Inflammatory macrophage treated with lipopolysaccharide for 4 hours (primary cell): ENCODE measurements around the gene GLRX.
"Not testable (repeated sequence)": the region's sequence is repeated elsewhere in the genome, so short reads cannot be mapped to it uniquely, and the experiment has no call there.

Experiments
- DNase-seq: peaks from one replicate; pipeline ENCODE4 v3.0.0-alpha.2; 2020

GLRX gene

GRCh38 chr5:95851141-95851540 is 28.6 kb upstream of the GLRX start:
- not testable (repeated sequence) for DNase-seq

GRCh38 chr5:95850391-95850894 is 27.9 kb upstream of the GLRX start:
- no peak for DNase-seq

DNA sequence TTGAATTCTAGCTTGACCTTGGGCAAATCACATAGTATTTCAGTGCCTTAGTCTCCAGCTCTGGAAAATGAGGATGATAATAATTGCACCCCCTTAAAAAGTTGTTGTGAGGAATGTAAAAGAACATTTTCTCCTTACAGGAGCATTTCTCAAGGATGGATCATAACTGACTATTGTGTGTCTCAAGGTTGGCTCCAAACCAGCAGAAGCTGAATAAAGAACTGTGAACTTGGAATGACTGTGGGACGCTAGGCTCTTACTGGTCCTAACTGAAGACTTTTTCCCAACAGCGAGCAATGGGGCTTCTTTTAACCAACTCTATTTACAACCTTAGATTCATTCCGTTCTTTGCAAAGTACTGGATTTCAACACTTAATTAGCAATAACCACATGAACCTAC is 26.2 kb upstream of the GLRX start:
- no peak for DNase-seq

GRCh38 chr5:95847261-95847592 is 24.7 kb upstream of the GLRX start:
- DNase-seq: no peak

DNA sequence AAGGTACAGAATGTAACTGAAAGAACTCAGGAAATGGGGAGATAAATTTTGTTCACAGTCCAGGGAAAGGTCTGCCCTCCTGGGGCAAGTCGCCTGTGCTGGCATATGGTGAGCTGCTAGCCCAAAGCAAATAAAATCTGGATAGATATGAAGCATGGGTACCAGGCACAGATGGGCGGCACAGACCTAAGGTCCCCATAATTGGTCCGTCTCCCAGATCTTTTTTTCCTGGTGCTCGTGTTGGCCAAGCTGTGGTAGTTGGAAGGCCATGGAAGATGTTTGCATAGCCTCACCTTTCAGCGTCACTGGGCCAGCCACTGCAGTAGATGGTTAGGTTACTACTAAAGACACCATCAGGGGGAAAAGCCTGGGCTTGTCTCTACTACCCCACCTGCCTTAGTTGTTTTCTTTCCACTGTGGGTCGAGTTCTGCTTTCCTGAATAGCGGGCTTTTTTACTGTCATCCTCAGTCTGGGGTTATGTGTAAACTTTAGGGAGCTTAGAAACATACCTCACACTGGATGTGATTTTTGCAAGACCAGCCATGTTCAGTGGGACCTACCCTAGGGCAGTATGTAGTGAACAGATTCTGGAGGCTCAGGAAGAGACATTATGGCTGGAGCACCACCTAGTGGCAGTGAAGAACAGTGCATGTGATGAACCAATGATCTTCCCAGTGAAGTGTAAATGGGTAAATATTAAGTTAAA is 24.2 kb upstream of the GLRX start:
- DNase-seq: peak; percentile 73

DNA sequence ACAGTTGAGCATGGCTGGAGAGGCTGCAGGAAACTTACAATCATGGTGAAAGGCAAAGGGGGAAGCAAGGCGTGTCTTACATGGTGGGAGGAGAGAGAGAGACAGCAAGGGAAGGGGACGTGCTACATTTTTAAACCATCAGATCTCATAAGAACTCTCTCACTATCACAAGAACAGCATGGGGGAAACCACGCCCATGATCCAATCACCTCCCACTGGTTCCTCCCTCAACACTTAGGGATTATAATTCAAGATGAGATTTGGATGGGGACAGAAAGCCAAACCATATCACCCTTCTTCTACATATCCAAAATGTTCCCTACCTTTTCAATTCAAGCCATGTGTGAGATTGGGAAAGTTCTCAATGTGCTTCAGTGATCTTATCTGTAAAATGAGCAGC is 22.9 kb upstream of the GLRX start:
- DNase-seq: peak; percentile 50

GRCh38 chr5:95843733-95844223 is 21.3 kb upstream of the GLRX start:
- peak; percentile 89 for DNase-seq

DNA sequence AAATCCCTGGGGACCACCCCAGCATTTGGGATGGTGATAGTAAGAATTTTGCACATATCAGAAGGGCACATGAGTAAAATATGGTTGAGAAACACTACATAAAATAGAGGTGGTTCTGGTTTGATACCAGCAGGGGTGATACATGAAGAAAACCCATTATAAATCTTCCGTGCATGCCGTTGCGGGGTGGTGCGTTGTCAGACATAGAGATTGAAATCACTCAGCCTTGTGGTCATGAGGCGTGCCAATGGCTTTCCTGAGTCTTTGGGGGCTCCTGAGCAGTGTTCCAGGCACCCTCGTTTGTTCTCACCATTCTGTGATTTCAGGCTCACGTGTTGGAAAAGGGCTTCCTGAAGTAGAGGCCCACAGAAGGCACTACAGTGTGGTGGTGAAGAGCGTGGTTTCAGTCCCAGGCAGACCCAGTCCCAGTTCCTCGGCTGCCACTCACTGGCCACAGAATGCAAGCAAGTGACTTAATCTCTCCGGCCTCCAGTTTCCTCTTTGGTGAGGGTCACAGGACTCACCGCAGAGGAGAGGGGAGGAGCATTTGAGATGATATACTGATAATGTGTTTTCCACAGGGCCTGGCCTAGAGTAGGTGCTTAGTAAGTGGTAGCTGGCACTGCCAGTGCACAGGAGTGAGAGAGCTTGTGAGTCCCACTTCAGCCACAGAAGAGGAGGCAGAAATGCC is 20.5 kb upstream of the GLRX start:
- peak; percentile 98 for DNase-seq

- DNase-seq: peak; percentile 95
Observed at GRCh38 chr5:95841914-95842812, 19.6 kb upstream of the GLRX start.

DNA sequence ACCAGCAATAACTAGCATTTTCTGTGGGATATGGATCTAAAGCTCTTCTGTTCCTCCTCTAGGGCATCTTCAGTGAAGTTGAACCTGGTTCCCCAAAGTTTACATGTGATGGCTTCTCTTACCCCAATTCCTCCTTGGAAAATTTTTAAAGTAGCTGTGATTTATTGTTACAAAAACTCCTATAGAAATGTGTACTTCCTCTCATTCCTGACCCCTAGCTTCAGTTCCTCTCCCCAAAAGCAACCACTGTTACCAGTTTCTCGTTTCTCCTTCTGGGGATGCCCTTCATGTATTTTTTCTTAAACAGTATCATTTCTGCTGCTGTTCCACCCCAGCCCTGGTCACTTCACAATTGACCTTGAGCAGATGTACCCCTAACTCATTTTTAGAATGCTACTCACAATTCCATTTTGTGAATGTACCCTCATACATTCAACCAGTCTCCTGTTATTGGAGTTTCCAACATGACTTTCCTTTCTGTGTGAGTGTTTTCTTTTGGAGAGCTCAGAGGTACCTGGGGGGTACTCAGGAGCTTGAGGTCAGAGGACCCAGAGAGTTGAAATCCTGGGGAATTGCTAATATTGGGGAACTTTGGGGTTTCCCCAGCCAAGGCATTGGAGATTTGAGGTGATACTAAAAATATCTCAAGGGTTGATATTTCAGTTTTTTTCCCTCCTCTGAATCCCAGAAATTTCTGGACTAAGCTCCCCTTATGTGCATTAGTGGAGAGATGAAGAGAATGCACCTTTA is 18.6 kb upstream of the GLRX start:
- peak; percentile 74 for DNase-seq

DNA sequence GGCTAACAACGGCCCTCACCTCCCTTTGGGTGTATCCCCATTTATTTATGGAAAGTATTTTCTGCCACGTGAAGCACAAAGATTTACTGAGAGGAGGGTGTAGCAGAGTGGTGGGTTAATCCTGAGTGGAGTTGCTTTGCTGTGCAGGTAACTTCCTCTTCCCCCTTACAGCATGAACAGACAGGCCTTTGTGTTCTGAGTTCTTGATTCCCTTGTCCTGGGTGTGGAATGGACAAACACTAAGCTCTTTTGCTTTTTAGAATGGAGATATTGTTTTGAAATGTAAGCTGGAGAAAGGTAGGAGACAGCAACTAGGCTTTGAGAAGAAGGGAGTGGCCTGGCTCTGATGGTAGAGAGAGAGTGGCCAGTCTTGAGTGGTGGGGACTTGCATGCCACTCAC is 17.1 kb upstream of the GLRX start:
- no peak for DNase-seq

DNA sequence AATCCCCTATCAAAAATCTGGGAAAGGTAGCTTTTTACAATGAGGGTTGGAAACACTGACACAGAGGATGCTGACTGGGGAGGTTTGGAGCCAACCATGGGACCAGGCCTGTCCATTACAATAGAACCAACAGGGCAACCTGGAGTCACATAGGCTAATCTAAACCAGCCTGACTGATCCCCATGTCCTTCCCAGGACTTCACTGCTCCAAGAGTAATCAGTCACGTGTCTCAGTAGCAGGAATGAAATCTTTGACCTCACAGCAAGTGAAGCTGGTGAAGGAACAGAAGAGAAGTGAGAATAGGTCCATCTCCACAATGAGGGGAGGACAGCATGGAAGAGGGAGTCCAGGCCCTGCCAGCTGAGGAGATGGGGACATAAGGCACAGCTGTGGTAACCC is 16.0 kb upstream of the GLRX start:
- no peak for DNase-seq

- DNase-seq: no peak
Observed at GRCh38 chr5:95838001-95838520, 15.5 kb upstream of the GLRX start.

- no peak for DNase-seq
Observed at GRCh38 chr5:95837492-95837891, 15.0 kb upstream of the GLRX start.

- not testable (repeated sequence) for DNase-seq
Observed at GRCh38 chr5:95836971-95837370, 14.4 kb upstream of the GLRX start.

- DNase-seq: peak; percentile 50
Observed at GRCh38 chr5:95836544-95836943, 14.0 kb upstream of the GLRX start.

DNA sequence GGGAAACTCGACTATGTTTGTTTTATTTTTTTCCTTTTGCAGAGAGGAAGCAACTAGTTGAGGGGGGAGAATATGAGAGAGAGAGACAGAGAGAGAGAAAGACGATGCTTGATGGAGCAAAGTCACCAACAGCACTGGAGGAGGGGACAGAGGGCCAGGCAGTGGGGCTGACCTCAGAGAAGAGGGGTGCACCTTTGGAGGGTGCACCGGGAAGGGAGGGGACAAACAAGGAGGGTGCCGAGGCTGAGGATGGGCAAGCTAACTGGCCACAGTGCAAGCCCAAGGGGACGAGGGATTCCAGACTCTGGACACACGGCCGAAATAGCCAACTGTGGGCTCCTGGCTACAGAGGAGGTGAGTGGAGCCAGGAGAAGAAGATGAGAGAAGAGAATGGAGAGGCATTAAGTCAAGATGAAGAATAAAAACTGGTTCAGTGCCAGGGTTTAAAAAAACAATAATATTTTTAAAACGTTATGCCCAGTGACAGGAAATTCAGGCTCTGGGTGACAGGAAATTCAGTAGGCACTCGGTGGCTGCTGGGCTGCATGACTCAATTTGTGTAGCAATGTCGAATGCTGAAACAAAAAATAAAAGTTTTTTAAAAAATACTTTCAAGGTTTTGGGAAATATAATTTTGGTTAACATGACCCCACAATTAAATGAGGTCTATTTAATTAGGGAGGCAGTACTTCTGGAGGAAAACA is 13.3 kb upstream of the GLRX start:
- DNase-seq: peak; percentile 72

DNA sequence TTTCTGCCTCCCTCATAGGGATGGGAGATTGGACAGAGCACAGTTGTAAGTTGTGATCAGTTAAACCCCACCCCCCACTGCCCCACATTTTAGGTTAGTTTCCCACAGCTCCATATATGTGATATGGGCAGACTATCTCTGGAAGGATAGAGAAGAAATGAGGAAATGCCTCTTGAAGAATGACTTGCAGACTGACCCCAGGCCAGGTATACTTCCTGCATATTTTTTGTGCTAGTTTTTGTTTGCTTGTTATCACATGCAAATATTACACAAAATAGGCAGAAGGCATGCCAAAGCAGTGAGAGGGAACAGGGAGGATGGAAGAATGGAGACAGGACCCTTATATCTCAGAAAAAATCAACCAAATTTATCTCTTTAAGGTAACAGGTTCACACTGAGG is 10.1 kb upstream of the GLRX start:
- no peak for DNase-seq

- no peak for DNase-seq
Observed at GRCh38 chr5:95830226-95830625, 7.7 kb upstream of the GLRX start.

GRCh38 chr5:95827892-95828246 is 5.3 kb upstream of the GLRX start:
- DNase-seq: peak; percentile 22

GRCh38 chr5:95826949-95827891 is 4.7 kb upstream of the GLRX start:
- DNase-seq: peak; percentile 66
